HL-60 (cell line): Measurements from ENCODE around the gene ZC3H14.

Experiments used
- DNase-seq, 2 experiments: peaks; one replicate each; pipeline ENCODE4 v3.0.0-alpha.2; 2010 to 2020; ENCODE audit warnings: low read depth in 1 of 2, low spot score in 1 of 2
- H3K27ac ChIP-seq: fragments of 250-450 bp; sonication (Bioruptor Pico); replicated peaks from 2 replicates; pipeline ENCODE4 v1.5.1; 2020; ENCODE audit warnings: mild to moderate bottlenecking, moderate library complexity
- H3K27me3 ChIP-seq: fragments of 250-450 bp; sonication (Bioruptor Pico); 2 replicates; pipeline ENCODE4 v1.5.1; 2021; ENCODE audit warnings: mild to moderate bottlenecking, moderate library complexity; ENCODE audit not compliant: insufficient read depth, poor library complexity, severe bottlenecking
- H3K4me3 ChIP-seq: replicated peaks from 2 replicates; pipeline ENCODE4 v1.5.1; 2011; ENCODE audit warnings: mild to moderate bottlenecking, control low read depth, low read length; ENCODE audit not compliant: insufficient read depth
- CTCF ChIP-seq: IDR thresholded peaks from one replicate; pipeline ENCODE4 v1.5.1; 2011; ENCODE audit warnings: low read length, control low read depth, inconsistent platforms; ENCODE audit not compliant: insufficient read depth
- GABPA ChIP-seq: IDR thresholded peaks from 2 replicates; pipeline ENCODE4 v1.6.1; 2012; ENCODE audit warnings: low read depth
- POLR2AphosphoS5 ChIP-seq: IDR thresholded peaks from 2 replicates; pipeline ENCODE4 v1.6.1; 2012; ENCODE audit warnings: low read depth
- SPI1 ChIP-seq: IDR thresholded peaks from 2 replicates; pipeline ENCODE4 v1.6.1; 2012; ENCODE audit warnings: low read depth, mild to moderate bottlenecking, borderline replicate concordance
- TF ChIP-seq, protein P1 (sequence below): IDR thresholded peaks from 2 replicates; pipeline ENCODE4 v1.6.1; 2012; ENCODE audit warnings: low read depth; ENCODE audit not compliant: insufficient replicate concordance

ZC3H14 gene

GRCh38 chr14:88565427-88565826 is 2.6 kb downstream of the ZC3H14 start:
- TF ChIP-seq SPI1 (no peak), GABPA (no peak), POLR2AphosphoS5 (no peak), CTCF (no peak)
- TF ChIP-seq, protein P1, sequence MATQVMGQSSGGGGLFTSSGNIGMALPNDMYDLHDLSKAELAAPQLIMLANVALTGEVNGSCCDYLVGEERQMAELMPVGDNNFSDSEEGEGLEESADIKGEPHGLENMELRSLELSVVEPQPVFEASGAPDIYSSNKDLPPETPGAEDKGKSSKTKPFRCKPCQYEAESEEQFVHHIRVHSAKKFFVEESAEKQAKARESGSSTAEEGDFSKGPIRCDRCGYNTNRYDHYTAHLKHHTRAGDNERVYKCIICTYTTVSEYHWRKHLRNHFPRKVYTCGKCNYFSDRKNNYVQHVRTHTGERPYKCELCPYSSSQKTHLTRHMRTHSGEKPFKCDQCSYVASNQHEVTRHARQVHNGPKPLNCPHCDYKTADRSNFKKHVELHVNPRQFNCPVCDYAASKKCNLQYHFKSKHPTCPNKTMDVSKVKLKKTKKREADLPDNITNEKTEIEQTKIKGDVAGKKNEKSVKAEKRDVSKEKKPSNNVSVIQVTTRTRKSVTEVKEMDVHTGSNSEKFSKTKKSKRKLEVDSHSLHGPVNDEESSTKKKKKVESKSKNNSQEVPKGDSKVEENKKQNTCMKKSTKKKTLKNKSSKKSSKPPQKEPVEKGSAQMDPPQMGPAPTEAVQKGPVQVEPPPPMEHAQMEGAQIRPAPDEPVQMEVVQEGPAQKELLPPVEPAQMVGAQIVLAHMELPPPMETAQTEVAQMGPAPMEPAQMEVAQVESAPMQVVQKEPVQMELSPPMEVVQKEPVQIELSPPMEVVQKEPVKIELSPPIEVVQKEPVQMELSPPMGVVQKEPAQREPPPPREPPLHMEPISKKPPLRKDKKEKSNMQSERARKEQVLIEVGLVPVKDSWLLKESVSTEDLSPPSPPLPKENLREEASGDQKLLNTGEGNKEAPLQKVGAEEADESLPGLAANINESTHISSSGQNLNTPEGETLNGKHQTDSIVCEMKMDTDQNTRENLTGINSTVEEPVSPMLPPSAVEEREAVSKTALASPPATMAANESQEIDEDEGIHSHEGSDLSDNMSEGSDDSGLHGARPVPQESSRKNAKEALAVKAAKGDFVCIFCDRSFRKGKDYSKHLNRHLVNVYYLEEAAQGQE: no peak

GRCh38 chr14:88568196-88568595 is 5.4 kb downstream of the ZC3H14 start:
- Histone ChIP-seq H3K27ac (no peak overlapping the region), H3K4me3 (no peak overlapping the region), H3K27me3 (no peaks in the 10 kb centered on the region)
- TF ChIP-seq POLR2AphosphoS5 (no peak), GABPA (no peak), CTCF (no peak), SPI1 (no peak)
- TF ChIP-seq, protein P1: no peak
- peak; percentile 41 to 56 for DNase-seq

More at GRCh38 chr14:88565427-88565826, 2.6 kb downstream of the ZC3H14 start:
- no peak overlapping the region for H3K4me3 ChIP-seq
- H3K27ac ChIP-seq: no peak overlapping the region
- H3K27me3 ChIP-seq: no peaks in the 10 kb centered on the region
- no peak for DNase-seq

DNA sequence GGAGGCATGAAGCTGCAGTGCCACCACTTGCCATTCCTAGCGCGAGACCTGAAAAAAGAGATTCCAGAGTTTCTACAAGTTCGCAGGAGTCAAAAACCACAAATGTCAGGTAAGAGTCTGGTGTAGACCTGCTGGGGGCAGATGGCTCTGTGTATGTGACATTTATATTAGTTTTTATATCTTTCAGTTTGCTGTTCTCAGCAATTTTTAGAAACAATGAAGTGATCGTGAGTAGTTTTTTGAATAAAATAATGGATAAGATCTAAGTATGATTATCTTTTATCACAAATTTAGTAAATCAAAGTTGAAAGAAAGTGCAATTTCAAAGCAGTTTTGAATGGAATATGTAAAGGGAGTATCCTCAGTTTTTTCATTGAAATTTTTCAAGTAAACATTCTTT is 9.3 kb downstream of the ZC3H14 start:
- Histone ChIP-seq H3K4me3 (no peak overlapping the region), H3K27me3 (no peaks in the 10 kb centered on the region), H3K27ac (no peak overlapping the region)
- DNase-seq: no peak
- TF ChIP-seq GABPA (no peak), SPI1 (no peak), CTCF (no peak), POLR2AphosphoS5 (no peak)
- TF ChIP-seq, protein P1: no peak
